Natural killer cell treated with Interleukin-12 subunit alpha and Interleukin-12 subunit beta and Interleukin-15 and Interleukin-18, amount 100 ng/mL, for 72 hours (primary cell): ENCODE data around the gene PLA1A. TPM values are rescaled to one million over a fixed set of nuclear protein-coding genes. Genes with fewer than 3 reads are reported as not detected.
"Not testable (repeated sequence)": the region's sequence is repeated elsewhere in the genome, so short reads cannot be mapped to it uniquely, and the experiment has no call there.

Experiments
- ATAC-seq, 2 donors: fragments of 150-1000 bp; cut with Tn5 transposase in 1 of 2; sonication (Bioruptor Pico), chemical (Tn5 transposase) in 1 of 2; 2 replicates each; pipeline ENCODE4 v1.10.0; 2021
- DNase-seq: peaks from one replicate; pipeline ENCODE4 v3.0.0; 2022; ENCODE audit warnings: low spot score
- H3K27ac Mint-ChIP-seq, 2 donors: 1 replicate in 1 of 2; 2 replicates in 1 of 2; pipeline ENCODE4 v1.8.0; 2022; ENCODE audit warnings: mixed read lengths in 2 of 2, mild to moderate bottlenecking in 1 of 2, moderate library complexity in 1 of 2
- H3K27me3 Mint-ChIP-seq, 2 donors: 1 replicate in 1 of 2; 2 replicates in 1 of 2; pipeline ENCODE4 v1.8.0; 2022; ENCODE audit warnings: mixed read lengths in 2 of 2
- H3K36me3 Mint-ChIP-seq: one replicate; pipeline ENCODE4 v1.8.0; 2022; ENCODE audit warnings: mixed read lengths
- H3K4me1 Mint-ChIP-seq, 2 donors: 1 replicate in 1 of 2; 2 replicates in 1 of 2; pipeline ENCODE4 v1.8.0; 2022; ENCODE audit warnings: low read depth in 2 of 2, mixed read lengths in 2 of 2, mild to moderate bottlenecking in 1 of 2
- H3K4me3 Mint-ChIP-seq: one replicate; pipeline ENCODE4 v1.8.0; 2022; ENCODE audit warnings: mixed read lengths
- H3K9me3 Mint-ChIP-seq: 2 replicates; pipeline ENCODE4 v1.8.0; 2022; ENCODE audit warnings: mixed read lengths
- total RNA-seq, 2 donors: library from RNA; stranded (reverse); gene quantifications; one replicate each; pipeline ENCODE4 v1.2.3, GENCODE V29; 2022

The PLA1A gene
- total RNA-seq, 2 donors from 2014 or later, result 0.19 TPM; not detected in 1

- Mint-ChIP-seq H3K4me3 (no peak overlapping the region), H3K36me3 (peaks cover 5% of the 10 kb centered on the region), H3K27ac (no peak overlapping the region), H3K9me3 (no peaks in the 10 kb centered on the region), H3K27me3 (peaks cover 5 to 7% of the 10 kb centered on the region in 2 donors), H3K4me1 (no peaks in the 10 kb centered on the region)
- no peak for DNase-seq
- ATAC-seq, result no peak
These were observed 9.6 kb upstream of the PLA1A start for GRCh38 chr3:119588112-119588511.

DNA sequence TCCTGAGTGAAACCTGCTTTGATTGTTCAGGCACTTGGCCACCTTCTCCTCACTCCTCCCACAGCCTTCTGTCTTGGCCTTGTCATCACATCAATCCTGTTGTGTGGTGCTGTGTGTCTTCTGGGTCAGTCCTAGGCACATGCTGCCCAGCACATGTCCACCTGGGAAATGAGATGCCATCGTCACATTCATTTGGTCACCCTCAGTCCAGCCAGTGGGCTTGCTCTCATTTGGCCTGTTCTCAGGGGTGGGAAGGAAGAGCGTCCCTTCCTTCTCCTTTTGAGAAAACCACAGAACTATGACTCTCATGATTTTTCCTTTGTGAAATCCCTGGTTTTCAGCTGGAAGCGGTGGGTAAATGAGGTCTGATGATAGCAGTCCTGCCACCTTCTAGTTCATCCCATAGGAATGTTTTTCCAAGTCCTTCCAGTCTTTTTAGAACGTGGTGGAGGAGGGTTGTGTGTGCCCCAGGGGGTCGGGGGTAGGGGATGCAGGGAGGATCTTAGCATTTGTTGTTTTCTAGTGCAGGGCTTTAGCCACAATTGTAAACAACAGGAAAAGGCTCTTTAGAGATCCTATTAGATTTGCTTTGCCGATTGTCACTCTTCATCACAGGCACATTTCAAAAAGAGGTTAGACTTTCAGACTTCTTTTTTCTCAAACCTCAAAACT lies 8.4 kb upstream of the PLA1A start:
- H3K27me3 Mint-ChIP-seq, result peaks cover 7 to 8% of the 10 kb centered on the region in 2 donors
- ATAC-seq, result peak in 1 of 2 donors; percentile 38
- H3K27ac Mint-ChIP-seq, result no peak overlapping the region
- DNase-seq, result no peak
- no peak overlapping the region for H3K4me3 Mint-ChIP-seq
- peaks cover 5% of the 10 kb centered on the region for H3K36me3 Mint-ChIP-seq
- H3K9me3 Mint-ChIP-seq, result no peaks in the 10 kb centered on the region
- H3K4me1 Mint-ChIP-seq, result peaks cover 0 to 4% of the 10 kb centered on the region in 2 donors

DNA sequence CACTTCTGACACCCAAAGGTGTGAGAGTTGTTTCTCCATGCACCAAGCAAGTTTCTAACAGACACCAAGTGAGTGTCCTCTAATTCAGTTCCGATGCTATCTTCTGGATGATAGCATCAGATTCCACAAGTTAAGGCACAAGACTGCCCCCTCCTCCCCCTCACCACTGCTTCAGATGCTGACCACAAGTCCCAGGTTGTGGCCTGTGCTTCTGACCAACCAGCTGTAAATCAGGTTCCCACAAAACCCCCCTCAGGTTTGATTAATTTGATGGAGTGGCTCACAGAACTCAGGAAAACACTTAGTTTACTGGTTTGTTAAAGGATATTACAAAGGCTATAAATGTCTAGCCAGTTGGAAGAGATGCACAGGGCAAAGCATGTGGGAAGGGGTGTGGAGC lies 7.0 kb upstream of the PLA1A start:
- Mint-ChIP-seq H3K4me1 (peaks cover 0 to 4% of the 10 kb centered on the region in 2 donors), H3K9me3 (no peaks in the 10 kb centered on the region), H3K36me3 (peaks cover 5% of the 10 kb centered on the region), H3K27me3 (peaks cover 7 to 8% of the 10 kb centered on the region in 2 donors), H3K4me3 (no peak overlapping the region), H3K27ac (no peak overlapping the region)
- ATAC-seq, result no peak
- no peak for DNase-seq

GRCh38 chr3:119592861-119593260 lies 4.8 kb upstream of the PLA1A start:
- DNase-seq (no peak), ATAC-seq (no peak)
- Mint-ChIP-seq H3K36me3 (peaks cover 5% of the 10 kb centered on the region), H3K4me1 (peaks cover 5 to 7% of the 10 kb centered on the region in 2 donors), H3K4me3 (no peak overlapping the region), H3K27ac (no peak overlapping the region), H3K27me3 (peaks cover 7 to 8% of the 10 kb centered on the region in 2 donors), H3K9me3 (no peaks in the 10 kb centered on the region)

- ATAC-seq (no peak), DNase-seq (no peak)
- Mint-ChIP-seq H3K4me3 (no peak overlapping the region), H3K9me3 (no peaks in the 10 kb centered on the region), H3K27ac (no peak overlapping the region), H3K27me3 (peaks cover 7 to 8% of the 10 kb centered on the region in 2 donors), H3K36me3 (peaks cover 5% of the 10 kb centered on the region), H3K4me1 (peaks cover 5 to 13% of the 10 kb centered on the region in 2 donors)
These were observed 3.6 kb upstream of the PLA1A start for GRCh38 chr3:119594066-119594465.

DNA sequence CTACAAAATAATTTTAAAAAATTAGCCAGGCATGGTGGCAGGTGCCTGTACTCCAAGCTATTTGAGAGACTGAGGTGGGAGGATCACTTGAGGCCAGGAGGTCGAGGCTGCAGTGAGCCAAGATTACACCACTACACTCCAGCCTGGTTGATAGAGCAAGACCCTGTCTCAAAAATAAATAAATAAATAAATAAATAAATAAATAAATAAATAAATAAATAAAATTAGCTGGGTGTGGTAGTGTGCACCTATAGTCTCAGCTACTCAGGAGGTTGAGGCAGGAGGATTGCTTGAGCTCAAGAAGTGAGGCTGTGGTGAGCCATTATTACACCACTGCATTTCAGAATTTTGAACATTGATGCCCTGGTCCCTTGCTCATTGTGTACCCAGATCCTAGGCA lies 2.8 kb upstream of the PLA1A start:
- ATAC-seq, H3K27me3 Mint-ChIP-seq, H3K27ac Mint-ChIP-seq, DNase-seq, H3K4me3 Mint-ChIP-seq, H3K9me3 Mint-ChIP-seq, H3K36me3 Mint-ChIP-seq: not testable (repeated sequence)
- H3K4me1 Mint-ChIP-seq, result peaks cover 9 to 19% of the 10 kb centered on the region in 2 donors

GRCh38 chr3:119595639-119596334 lies 1.9 kb upstream of the PLA1A start:
- DNase-seq, result no peak
- peaks cover 6 to 7% of the 10 kb centered on the region in 2 donors for H3K27me3 Mint-ChIP-seq
- no peaks in the 10 kb centered on the region for H3K36me3 Mint-ChIP-seq
- H3K4me3 Mint-ChIP-seq, result no peak overlapping the region
- no peak for ATAC-seq
- H3K9me3 Mint-ChIP-seq, result no peaks in the 10 kb centered on the region
- peaks cover 10 to 19% of the 10 kb centered on the region in 2 donors for H3K4me1 Mint-ChIP-seq
- H3K27ac Mint-ChIP-seq, result no peak overlapping the region

DNA sequence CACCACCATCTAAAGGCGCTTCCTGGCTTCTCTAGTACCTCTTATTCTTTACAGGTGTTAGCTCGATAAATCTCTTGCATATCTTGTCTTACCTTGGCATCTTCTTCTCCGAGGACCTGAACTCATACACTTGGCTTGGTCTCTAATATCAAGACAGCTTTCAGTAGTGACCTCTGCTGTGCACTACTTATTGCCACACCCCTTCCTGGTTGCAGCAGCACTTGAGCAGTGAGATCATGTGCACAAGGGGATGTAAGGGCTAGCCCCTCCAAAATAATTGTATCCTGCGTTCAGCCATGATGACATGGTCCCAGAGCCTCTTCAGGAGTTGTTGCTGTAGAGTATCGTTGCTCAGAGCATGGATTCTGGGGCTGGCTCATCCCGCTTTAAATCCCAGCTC lies 1.3 kb upstream of the PLA1A start:
- Mint-ChIP-seq H3K27me3 (peaks cover 6 to 7% of the 10 kb centered on the region in 2 donors), H3K27ac (no peak overlapping the region), H3K4me1 (peaks cover 10 to 19% of the 10 kb centered on the region in 2 donors), H3K4me3 (no peak overlapping the region), H3K36me3 (no peaks in the 10 kb centered on the region), H3K9me3 (no peaks in the 10 kb centered on the region)
- DNase-seq (no peak), ATAC-seq (no peak)

DNA sequence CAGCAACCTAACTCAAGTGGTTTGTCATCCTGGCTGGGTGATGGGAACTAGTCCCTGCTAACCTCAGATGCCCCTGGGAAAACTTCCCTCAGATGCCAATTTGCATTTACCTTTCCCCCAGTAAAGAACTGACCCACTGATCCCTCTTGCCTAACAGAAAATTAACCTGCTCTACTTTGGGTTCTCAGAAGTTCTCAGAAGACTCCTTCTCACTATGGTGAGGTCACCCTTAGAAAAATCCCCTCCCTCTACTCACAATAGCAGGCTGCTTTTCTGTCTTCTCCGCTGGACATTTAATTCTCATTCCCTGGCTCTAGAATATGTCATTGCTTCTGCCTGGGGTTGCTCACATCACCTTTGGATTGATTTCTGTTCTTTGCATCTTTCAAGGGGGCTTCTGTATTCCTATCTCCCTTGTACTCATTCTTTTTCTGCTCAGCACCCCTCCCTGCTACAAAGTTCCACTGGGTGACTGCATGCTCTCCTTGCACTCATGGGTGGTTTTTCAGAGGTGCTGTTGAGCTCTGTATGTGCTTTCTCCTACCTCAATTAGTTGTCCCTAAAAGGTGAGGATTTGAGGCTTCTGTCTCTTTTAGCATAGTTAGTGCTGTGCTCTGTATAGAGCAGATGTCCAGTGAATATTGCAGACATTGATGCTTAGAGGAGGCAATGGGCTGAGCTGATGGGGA lies 869 bp downstream of the PLA1A start:
- no peak for DNase-seq
- H3K4me1 Mint-ChIP-seq, result peaks cover 10 to 19% of the 10 kb centered on the region in 2 donors
- peaks cover 0 to 4% of the 10 kb centered on the region in 2 donors for H3K27me3 Mint-ChIP-seq
- ATAC-seq, result no peak
- no peak overlapping the region for H3K4me3 Mint-ChIP-seq
- H3K36me3 Mint-ChIP-seq, result no peaks in the 10 kb centered on the region
- H3K9me3 Mint-ChIP-seq, result no peaks in the 10 kb centered on the region
- H3K27ac Mint-ChIP-seq, result peak overlapping the region in 1 of 2 donors; percentile 32

DNA sequence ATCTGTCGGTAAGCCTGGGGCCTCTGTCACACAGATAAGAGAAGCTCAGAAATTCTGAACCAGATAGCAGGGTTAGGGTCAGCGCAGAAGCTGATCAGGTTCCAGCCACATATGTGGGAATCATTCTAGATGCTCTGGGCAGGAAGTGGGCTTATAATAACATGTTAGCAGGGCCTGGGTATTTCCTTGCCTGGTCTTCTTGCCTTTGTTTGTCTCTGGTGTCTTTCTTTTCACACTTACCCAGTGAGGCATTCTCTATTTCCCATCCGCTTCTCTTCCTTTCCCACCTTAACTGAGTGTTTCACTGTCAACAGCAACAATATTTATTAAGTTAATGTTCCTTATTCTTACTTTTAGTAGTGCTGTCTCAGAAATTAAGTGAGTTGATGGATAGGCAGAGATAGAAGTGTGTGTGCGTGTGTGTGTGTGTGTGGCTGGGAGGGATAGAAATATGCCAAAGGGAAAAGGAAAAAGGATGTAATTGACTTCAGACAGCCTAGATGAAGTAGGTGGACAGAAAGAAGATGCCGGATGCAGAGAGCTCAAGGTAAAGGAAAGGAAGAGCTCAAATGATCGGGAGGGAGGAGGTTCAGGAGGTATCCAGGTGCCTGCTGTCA lies 2.0 kb downstream of the PLA1A start:
- H3K4me3 Mint-ChIP-seq, result no peak overlapping the region
- H3K9me3 Mint-ChIP-seq, result no peaks in the 10 kb centered on the region
- no peak overlapping the region for H3K27ac Mint-ChIP-seq
- DNase-seq (no peak), ATAC-seq (no peak)
- H3K4me1 Mint-ChIP-seq, result peaks cover 10 to 16% of the 10 kb centered on the region in 2 donors
- H3K27me3 Mint-ChIP-seq, result no peaks in the 10 kb centered on the region
- H3K36me3 Mint-ChIP-seq, result no peaks in the 10 kb centered on the region

DNA sequence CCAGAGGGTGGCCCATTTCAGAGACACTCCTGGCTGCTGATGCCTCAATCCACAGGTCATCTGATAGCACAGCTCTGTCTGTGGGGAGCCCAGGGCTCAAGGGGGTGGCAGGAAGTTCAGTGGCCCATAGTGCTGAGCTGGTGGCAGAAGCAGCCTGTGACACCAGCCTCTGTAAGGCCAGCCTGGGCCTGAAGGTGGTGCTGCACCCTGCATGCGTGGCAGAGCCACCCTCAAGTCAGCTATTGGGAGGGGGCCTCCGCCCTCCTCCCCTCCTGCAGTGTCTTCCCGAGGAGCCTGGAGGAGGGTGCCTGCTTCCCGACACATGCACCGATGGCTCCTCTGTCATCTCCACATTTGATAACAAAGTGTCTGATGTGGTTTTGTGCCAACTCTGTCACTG lies 3.0 kb downstream of the PLA1A start:
- Mint-ChIP-seq H3K9me3 (no peaks in the 10 kb centered on the region), H3K4me3 (no peak overlapping the region), H3K36me3 (no peaks in the 10 kb centered on the region), H3K4me1 (peaks cover 10 to 16% of the 10 kb centered on the region in 2 donors), H3K27ac (no peak overlapping the region), H3K27me3 (no peaks in the 10 kb centered on the region)
- DNase-seq, result no peak
- peak; percentile 76 to 79 for ATAC-seq

DNA sequence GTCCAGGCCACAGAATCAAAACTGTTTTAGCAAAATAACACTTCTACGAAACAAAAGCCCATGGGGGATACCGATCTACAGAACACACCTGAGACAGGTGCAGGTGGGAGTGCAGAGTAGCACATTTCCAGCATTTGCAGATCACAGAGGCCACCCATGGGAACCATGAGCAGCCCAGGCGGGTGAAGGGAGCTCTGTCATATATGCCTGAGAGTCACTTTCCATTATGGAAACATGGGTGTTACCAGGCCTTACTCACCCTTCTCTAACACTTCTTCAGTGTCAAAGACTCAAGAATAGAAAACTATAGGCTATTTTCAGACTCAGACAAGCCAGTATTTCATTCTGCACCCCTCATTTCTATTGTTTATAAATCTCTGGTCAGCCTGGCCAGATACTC lies 3.5 kb downstream of the PLA1A start:
- Mint-ChIP-seq H3K36me3 (no peaks in the 10 kb centered on the region), H3K4me1 (peaks cover 8 to 16% of the 10 kb centered on the region in 2 donors), H3K4me3 (no peak overlapping the region), H3K9me3 (no peaks in the 10 kb centered on the region), H3K27ac (no peak overlapping the region), H3K27me3 (no peaks in the 10 kb centered on the region)
- no peak for DNase-seq
- ATAC-seq, result peak in 1 of 2 donors; percentile 4

GRCh38 chr3:119602676-119603075 lies 5.0 kb downstream of the PLA1A start:
- H3K27ac Mint-ChIP-seq, result peak overlapping the region in 1 of 2 donors; percentile 3
- DNase-seq (no peak), ATAC-seq (no peak)
- H3K36me3 Mint-ChIP-seq, result no peaks in the 10 kb centered on the region
- peaks cover 4 to 12% of the 10 kb centered on the region in 2 donors for H3K4me1 Mint-ChIP-seq
- H3K9me3 Mint-ChIP-seq, result no peaks in the 10 kb centered on the region
- no peak overlapping the region for H3K4me3 Mint-ChIP-seq
- peaks cover 4 to 8% of the 10 kb centered on the region in 2 donors for H3K27me3 Mint-ChIP-seq
